SKM-1 treated with dmso at 0.1 percent for 144 hours (cell line): ENCODE results near the gene MTUS2.

Experiments used
- DNase-seq: peaks from one replicate; lab custom pipeline; 2025; ENCODE audit not compliant: unreplicated experiment; lab: John Stamatoyannopoulos, UW

Gene MTUS2

DNA sequence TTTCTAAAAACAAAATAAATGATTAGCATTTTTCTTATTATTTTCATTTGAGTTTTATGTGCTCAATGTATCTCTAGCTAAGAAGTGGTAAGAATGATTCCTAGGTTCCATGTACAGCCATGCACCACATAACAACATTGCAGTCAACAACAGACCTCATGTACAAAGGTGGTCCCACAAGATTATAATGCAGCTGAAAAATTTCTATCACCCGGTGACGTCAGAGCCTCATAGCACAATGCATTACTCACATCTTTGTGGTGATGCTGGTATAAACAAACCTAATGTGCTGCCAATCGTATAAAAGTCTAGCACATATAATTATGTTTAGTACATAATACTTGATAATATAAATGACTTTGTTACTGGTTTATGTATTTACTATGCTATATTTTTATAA, 654.9 kb downstream of the MTUS2 start:
- DNase-seq: no peak

DNA sequence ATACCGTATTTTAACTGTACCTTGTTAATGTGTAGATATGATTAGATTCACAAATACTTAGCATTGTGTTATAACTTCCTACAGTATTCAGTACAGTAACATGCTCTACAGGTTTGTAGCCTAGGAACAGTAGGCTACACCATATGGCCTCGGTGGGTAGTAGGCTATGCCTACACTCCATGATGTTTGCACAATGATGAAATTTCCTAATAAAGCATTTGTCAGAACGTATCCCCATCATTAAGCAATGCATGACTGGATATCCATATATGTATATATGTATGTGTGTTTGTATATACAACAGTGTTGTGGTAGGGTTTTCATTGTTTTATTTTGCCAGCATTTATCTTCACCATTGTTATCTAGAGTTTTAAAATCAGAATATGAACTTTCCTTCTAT, 655.9 kb downstream of the MTUS2 start:
- DNase-seq: no peak

DNA sequence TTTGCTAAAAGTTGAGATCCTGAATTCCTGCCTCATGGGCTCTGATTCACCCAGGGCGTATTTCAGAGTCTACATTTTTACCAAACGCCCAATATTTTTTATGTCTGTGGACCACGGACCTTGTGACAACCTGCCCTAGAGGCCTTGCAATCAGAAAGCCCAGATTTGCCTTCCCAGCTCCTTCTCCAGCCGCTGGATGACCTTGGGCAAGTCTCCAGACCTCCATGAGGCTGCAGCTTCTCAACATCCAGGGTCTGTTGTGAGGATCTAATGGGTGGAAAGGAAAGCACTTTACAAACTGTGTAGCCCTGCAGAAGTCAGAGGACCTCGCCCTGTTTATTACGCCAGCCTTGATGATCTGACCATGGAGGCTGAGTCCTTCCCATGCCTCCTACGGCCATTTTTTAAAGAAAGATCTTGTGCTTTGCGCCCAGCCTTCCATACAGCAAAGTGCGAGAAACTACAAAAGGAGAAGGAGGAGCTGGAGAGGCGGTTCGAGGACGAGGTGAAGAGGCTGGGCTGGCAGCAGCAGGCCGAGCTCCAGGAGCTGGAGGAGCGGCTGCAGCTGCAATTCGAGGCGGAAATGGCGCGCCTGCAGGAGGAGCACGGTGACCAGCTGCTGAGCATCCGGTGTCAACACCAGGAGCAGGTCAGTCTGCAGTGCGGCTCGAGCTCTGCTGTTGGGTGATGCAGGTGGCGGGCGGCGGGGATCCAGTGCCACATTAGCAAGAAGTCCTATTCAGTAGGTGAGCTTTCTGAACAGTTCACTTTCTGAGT, 659.8 kb downstream of the MTUS2 start:
- DNase-seq: no peak

DNA sequence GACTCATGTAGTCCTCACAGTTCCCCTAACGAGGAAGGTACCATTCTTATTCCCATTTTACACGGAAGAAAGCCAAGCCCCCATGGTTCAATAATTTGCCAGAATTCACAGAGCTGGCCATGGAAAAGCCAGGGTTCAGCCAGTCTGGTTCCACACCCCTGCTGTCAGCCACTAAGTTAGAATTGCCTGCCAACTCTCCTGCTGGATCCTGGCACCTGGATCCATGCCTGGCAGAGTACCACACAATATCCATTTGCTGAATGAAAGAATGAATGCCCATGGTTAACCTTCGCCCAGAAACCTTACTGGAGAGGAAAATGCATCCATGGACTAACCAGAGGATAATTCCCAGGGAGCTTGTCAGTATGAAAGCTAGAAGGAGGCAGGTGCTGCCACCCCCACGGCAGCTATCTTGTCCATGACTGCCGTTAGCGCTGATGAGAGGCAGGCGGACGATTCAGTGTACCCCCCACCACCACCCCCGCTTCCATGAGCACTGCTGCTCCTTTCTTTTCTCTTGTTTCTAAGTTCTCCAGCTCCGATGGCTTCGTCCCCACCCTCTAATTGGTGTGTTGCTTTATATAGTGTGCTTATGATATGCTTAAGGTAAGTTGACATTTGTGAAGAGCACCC, 660.9 kb downstream of the MTUS2 start:
- no peak for DNase-seq

DNA sequence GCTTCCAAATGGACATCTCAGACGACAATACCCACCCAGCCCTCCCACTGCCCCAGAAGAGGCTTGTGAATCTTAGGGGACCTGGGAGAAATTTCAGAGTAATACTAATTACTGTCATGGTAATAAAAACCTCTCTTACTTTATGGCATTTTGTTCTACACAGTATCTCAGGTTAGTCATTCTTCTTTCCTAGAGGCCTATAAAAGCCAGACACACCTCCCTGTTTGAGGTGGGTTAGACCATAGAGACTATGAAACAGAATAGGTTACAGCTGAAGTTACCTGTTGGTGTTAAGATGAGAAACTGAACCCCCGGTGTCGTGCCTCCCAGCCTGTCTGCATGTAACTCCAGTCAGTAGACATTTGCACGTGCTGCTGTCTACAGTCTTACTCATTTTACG, 661.5 kb downstream of the MTUS2 start:
- no peak for DNase-seq

DNA sequence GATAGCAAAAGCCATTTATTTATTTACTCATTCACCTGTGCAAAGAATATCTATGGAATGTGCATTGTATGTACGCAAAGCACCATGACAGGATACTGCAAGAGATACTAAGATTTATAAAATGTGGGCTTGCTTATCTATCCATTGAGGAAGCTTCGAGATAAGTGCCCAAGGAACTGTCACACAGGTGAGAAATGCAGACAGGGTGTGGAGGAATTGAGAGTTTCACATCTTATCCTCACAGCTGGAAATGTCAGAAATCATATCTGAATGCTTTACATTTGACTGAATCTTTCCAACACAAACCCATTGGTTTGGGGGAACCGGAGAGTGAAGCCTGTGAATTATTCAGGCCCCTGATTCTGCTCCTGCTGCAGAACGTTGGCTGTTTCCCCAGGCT, 662.4 kb downstream of the MTUS2 start:
- DNase-seq: no peak

DNA sequence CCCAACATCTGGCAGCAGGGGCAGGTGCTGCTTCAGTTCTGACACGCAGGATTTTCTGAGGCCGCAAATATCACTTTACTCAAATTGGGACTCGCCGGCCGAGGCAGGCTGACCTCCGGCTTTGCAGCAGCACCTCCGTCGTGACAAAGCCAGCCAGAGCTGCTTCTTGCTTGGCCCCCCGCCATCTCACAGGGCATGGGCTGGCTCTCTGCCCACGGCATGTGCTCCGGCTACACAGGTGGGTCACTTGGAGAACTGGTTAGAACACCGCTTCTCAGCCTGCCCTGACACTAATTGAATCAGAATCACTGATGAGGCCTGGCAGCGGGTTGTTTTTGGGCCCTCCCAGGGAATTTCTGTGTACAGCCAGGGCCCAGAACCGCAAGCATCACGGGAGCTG, 663.1 kb downstream of the MTUS2 start:
- no peak for DNase-seq

DNA sequence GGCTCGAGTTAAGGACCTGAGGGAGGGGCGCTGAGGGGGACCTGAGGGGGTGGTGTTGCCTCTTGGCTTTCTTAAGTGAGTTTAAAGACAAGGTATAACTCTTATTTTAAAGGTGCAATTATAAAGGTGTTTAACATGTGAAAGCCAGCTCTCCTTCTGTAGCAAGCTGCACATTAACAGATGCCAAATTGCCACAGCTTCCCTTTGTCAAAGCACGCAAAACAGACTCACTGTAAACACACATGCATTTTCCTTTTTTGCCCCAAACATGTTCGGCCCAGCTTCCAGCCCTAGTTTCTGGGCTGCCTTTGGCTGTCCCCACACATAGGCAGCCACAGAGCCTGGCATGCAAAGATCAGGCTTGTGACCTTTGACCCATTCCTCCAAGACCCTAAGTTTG, 663.5 kb downstream of the MTUS2 start:
- no peak for DNase-seq

DNA sequence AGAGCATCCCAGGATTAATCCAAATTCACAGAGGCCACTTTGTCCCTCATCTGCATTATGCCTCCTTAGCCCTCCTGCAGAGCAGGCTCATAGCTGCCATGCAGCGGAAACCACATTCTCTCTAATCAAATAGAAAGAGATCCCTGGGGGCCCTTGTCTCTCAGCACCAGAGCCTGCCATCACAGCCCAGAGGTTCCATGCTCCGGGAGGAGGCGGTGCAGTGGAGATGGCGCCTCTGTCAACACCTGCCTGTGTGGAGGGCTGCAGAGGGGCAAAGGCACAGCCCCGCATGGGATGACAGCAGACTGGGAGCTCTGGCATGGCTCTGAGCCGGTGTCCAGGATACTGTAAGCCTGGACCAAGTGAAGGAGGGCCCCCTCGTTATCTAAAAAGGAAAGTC, 664.1 kb downstream of the MTUS2 start:
- no peak for DNase-seq

DNA sequence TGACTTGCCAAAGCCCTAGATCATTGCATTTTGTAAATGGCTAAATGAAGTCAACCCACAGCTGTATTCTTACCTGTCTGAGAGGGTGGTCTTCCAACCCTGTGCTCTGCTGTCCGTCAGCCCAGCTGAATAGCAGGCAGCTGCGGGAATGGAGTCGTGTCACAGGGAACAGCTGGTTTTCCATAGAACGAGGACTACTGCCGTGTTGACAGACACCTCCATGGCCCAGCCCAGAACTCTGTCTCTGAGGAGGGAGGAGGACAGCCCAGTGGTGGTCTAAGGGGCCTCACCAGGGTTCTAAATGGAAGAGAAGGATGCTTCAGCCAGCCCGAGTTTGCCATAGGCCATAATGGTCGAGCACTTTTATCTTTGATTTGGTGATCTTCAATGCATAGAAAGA, 664.7 kb downstream of the MTUS2 start:
- no peak for DNase-seq

DNA sequence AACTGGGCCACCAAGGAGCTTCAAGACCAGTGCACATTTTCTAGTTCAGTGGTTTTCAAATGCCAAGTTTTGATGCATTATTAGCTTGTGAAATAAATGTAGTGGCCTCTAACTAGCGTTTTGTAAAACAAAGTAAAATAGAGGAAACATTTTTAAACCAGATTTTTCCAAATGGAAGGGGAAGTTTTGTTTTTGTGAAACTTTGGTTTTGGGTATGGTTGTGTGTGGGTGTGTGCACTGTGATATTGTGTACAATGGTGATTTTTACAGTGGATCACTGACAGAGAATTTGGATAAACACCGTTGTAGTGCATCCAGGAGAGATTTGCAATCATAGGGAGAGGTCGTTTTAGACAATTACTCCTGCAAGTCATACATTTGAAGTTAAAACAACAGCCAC, 666.4 kb downstream of the MTUS2 start:
- no peak for DNase-seq

DNA sequence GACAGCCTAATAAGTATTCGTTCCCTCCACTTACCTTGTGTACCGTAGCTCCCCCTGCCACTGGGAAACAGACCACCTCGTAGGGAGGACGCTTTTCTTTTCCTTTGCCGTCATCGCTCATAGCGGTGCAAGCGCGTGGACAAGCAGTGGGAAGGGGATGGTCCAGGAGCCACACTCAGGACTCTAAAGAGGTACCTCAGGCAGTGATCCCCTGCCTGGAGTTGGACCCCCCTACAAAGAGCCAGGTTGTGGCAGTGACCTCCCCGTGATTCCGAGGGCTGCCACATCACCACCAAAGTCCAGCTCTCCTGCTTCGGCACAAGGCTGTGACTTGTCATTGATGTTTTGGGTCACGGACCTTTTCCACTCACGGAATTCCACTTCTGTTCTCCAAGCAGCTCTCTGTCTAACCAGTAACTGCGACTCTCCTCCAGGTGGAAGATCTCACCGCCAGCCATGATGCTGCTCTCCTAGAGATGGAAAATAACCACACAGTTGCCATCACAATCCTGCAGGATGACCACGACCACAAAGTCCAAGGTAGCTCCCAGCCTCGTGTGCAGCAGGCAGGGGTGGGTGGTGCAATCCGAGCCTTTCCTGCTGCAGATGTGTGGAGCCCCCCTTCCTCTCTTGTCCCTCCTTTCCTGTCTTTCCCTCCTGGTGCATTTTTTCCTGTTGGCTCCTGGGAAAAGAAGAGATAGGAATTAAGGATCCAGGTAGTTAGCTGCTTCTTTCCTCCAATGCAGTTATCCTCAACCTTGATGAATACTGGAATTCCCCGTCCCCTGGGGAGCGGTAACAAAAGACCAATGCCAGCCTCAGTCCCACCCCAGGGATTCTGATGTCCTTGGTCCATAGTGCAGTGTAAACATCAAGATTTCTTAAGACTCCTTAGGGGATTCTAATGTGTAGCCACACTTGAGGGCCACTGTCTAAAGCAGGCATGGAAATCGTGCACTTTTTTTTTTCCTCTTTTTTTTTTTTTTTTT, 667.6 kb downstream of the MTUS2 start:
- DNase-seq: no peak

DNA sequence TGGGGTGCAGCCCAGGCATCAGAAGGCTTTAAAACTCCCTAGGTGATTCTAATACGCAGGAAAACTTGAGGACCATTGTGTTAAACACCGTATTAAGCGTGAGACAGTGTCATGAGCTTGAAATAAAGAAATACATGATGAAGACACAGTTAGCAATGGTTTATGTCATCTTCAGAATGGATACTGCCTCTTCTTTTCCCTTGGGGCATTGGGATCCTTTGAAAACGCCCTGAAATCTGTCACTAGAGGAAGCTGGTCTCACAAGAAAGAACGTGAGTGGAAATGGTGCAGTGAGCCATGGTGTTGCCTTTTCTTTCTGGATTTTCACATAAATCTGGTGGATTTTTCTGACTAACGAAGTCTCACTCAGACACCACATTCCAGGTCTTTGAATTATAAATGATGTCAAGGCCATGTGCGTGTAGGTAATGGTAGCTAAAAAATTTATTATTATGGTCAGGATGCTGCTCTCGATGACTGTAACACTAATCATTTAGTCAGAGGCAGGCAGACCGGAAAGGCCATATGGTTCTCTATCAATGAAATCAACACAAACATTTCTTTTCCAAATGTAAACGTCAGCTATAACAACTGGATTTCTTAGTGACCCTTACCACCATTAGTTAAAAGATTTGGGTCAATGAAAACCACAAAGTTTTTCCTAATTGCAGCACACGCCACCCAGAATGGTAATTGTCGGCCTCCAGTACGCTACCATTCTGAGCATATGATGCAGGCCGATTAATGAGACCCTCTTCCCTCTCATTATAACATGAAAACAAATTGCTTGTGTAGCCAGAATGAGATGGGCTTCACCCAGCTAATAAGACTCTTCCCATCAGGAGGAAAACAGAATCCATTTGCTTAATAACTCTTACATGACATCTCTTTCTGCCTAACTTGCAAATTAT, 669.8 kb downstream of the MTUS2 start:
- DNase-seq: no peak

DNA sequence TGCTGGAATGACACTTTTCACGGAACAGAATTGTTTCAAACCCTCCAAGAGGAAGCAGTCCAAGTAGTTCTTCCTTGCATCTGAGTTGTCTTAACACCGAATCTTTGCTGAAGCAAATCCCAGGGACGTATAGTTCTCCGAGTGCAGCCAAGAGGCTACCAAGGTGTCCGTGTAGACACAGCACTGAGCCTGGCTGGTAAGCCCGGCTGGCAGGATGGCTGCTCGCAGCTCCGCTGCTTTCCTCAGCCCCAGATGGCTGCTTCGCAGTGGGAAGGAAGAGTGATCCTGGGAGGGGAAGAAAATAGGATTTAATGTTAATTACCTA, 670.4 kb downstream of the MTUS2 start:
- no peak for DNase-seq

DNA sequence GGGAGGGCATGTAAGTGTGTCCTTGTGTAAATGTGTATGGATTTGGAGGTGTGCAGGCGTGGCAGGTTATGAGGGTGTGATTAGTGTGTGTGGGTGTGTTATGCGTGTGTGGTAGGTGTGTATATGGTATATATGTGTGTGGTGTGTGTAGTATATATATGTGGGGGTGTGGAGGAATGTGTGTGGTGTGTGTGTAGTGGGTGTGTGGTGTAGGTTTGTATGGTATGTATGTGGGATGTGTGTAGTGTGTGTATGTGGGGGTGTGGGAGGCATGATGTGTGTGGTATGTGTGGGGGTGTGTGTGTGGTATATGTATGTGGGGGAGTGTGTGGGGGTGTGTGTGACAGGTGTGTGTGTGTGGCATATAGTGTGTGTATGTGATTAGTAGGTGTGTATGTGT, 671.1 kb downstream of the MTUS2 start:
- DNase-seq: no peak

DNA sequence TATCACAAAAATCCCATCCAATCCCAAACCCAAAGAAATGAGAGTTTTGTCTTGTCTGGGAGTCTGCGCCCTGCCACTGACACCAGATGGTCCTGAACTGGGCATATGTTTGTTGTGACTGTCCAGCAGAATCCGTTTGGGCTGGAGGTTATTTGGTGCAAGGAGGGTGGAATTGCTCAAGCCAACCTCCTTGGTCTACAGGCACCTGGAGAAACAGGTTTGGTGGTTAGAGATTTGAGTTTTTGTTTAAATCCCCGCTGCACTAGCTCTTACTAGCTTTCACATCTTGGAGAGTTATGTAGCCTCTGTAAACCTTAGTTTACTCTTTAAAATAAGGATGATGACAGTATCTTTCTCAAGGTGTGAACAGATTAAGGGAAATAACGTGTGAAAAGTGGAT, 673.7 kb downstream of the MTUS2 start:
- no peak for DNase-seq

DNA sequence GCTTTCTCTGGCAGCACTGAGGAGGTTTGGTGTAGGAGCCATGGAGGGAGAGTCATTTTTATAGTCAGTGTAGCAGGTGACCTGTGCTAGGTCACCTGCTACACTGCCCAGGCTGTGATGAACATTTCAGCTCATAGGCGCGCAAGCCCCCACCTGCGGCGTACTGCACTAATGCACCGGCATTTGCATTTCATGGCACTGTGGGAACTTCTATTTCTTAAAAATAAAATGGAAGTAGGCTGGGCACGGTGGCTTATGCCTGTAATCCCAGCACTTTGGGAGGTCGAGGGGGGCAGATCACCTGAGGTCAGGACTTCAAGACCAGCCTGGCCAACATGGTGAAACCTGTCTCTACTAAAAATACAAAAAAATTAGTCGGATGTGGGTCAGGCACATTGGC, 674.4 kb downstream of the MTUS2 start:
- DNase-seq: no peak

DNA sequence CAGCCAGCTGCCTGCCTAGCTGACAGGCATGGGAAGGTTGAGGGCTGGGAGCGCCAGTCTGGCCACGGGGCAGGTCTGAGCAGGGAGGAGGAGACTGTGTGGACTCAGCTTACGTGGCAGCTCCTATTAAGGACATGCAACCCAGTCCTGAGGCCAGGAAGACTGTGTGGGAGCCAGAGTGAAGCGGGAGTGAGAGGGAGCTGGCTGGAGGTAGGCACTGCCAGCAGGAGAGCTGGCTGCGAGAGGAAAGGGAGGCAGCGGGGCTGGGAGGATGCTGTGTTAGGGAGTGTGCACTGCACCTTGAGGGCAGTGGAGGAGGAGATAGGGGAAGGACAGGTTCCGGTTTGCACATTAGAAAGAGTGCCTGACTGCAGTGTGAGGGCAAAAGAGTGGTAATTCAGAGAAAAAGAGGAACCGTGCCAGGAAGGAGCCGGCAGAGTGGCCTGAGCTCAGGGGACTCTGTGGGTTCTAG, 676.1 kb downstream of the MTUS2 start:
- peak; percentile 94 for DNase-seq

DNA sequence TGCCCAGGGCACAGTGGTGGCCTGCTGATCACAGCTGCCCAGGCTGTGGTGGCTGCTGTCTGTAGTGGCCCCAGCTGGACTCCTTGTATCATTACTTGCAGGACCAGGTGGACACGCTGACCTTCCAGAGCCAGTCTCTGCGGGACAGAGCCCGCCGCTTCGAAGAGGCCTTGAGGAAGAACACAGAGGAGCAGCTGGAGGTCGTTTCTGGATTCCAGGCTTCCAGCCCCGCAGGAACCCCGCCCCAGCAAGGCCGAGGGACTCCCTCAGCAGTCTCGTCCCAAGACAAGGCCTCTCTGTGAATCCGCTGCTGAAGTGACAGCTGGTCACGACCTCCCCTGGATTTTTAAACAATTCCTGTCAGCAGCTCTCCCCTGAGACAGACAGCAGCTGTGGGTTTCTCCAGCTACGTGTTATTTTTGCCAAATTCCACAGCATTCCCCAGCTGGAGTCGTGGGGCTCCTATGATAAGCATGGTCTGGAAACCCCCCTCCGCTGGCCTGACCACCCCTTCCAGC, 677.1 kb downstream of the MTUS2 start:
- DNase-seq: no peak

DNA sequence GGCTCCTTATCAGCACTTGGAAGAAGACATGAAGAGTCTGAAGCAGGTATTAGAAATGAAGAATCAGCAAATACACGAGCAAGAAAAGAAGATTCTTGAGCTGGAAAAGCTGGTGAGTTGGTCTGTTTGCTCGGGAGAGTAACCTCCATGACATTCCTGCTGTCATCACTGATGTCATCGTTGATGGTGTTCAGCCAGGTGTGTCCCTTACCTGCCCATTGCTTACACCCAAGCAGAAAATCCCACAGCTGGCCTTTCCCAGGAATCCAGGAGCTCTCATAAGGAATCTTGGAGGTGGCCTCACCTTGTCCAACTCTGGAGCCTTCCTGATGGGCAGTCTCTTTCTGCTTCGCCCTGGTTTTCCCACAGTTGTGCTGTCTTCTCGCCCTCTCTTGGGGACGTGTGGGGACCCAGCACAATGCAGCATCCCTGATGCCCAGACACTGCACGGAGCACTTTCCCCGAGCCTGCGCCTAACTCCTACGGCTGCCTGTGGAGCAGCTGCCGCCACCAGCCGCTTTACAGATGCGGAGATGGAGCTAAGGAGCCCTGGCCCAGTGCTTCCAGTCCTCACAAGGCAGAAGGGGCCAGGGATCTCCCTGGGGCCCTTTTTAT, 678.4 kb downstream of the MTUS2 start:
- DNase-seq: no peak
